DOHH2 (cell line): ENCODE data around the gene SEC31A.

ENCODE experiments used
- H3F3A ChIP-seq: fragments of 200-600 bp; sonication (generic), shearing (Covaris generic); 2 replicates; pipeline ENCODE4 v1.6.0; 2016; ENCODE audit warnings: antibody characterized with exemption, mild to moderate bottlenecking; ENCODE audit not compliant: control insufficient read depth, insufficient read depth
- H3K27ac ChIP-seq: fragments of 200-600 bp; sonication (generic); 2 replicates; pipeline ENCODE4 v1.5.1; 2014; ENCODE audit warnings: low read depth, mild to moderate bottlenecking, low read length, moderate library complexity
- H3K27me3 ChIP-seq: fragments of 200-600 bp; sonication (generic); 2 replicates; pipeline ENCODE4 v1.6.1; 2014; ENCODE audit warnings: mild to moderate bottlenecking, low read length, mixed read lengths; ENCODE audit not compliant: control insufficient read depth
- H3K36me3 ChIP-seq: fragments of 200-600 bp; sonication (generic); 2 replicates; pipeline ENCODE4 v1.6.1; 2014; ENCODE audit warnings: mild to moderate bottlenecking, low read length, moderate library complexity, mixed read lengths; ENCODE audit not compliant: control insufficient read depth
- H3K4me1 ChIP-seq: fragments of 200-600 bp; sonication (generic); 2 replicates; pipeline ENCODE4 v1.6.1; 2014; ENCODE audit warnings: mild to moderate bottlenecking, low read length, mixed read lengths; ENCODE audit not compliant: control insufficient read depth
- H3K4me2 ChIP-seq: fragments of 200-600 bp; sonication (generic); 2 replicates; pipeline ENCODE4 v1.6.0; 2014; ENCODE audit warnings: mild to moderate bottlenecking, low read length, moderate library complexity
- H3K4me3 ChIP-seq: fragments of 200-600 bp; sonication (generic); 2 replicates; pipeline ENCODE4 v1.5.1; 2014; ENCODE audit warnings: mild to moderate bottlenecking, low read length, mixed read lengths
- H3K79me2 ChIP-seq: fragments of 200-600 bp; sonication (generic); 2 replicates; pipeline ENCODE4 v1.6.1; 2014; ENCODE audit warnings: mild to moderate bottlenecking, low read length, mixed read lengths; ENCODE audit not compliant: control insufficient read depth
- H3K9me2 ChIP-seq: fragments of 200-600 bp; sonication (generic); replicated peaks from 2 replicates; pipeline ENCODE4 v1.6.1; 2014; ENCODE audit warnings: mild to moderate bottlenecking, low read length, mixed read lengths; ENCODE audit not compliant: control insufficient read depth
- H3K9me3 ChIP-seq: fragments of 200-600 bp; sonication (generic); 2 replicates; pipeline ENCODE4 v1.6.1; 2014; ENCODE audit warnings: antibody characterized with exemption, low read length, mixed read lengths; ENCODE audit not compliant: control insufficient read depth, insufficient read depth
- H4K20me1 ChIP-seq: fragments of 200-600 bp; sonication (generic); 2 replicates; pipeline ENCODE4 v1.6.0; 2014; ENCODE audit warnings: low read depth, mild to moderate bottlenecking, antibody characterized with exemption, low read length, moderate library complexity; ENCODE audit not compliant: control insufficient read depth, insufficient read depth
- EZH2phosphoT487 ChIP-seq: fragments of 200-600 bp; sonication (generic); IDR thresholded peaks from 2 replicates; pipeline ENCODE4 v1.6.1; 2017; ENCODE audit warnings: borderline replicate concordance, mild to moderate bottlenecking, antibody characterized with exemption, low read length, moderate library complexity, mixed read lengths
- TF ChIP-seq, protein P1 (sequence below): fragments of 200-600 bp; sonication (generic); IDR thresholded peaks from one replicate; pipeline ENCODE4 v1.5.1; 2014; ENCODE audit warnings: antibody characterized with exemption, mild to moderate bottlenecking, low read depth, low read length; ENCODE audit not compliant: poor library complexity, severe bottlenecking

The SEC31A gene

DNA sequence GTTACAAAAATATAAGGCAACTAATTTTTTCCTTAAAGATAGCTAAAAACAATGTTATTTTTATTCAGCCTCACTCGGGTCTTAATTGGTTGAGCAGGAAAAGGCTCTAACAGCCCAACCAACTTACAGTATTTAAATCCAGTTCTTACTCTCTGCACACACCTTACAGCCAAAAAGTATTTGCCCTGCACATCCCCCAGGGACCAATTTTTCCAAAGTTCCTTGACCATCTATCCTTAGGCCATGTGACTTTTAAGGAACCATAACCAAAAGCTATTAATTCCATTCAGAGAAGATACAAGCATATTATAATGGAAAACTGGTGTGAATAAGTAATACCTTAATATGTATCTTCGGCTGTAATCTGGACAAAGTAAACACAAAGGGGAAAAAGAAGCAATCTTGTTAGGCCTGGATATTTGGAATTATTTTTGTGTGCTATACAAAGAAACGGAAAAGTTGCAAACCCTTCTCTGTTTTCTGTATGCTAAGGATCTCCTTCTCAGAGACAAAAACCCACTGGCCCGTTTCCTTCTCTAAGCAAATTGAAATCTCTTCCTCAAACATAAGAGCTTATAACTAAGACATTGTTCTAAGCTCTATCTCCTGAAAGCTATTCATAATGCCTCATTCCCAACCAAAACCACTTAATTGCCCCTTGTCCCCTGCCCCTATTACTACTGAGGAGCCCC lies 8.6 kb upstream of the SEC31A start:
- Histone ChIP-seq H3K79me2 (peaks cover 80% of the 10 kb centered on the region), H3K9me3 (no peaks in the 10 kb centered on the region), H3K36me3 (peaks cover 55% of the 10 kb centered on the region), H3K27me3 (no peaks in the 10 kb centered on the region), H3K27ac (peak overlapping the region; percentile 88), H3K4me1 (peaks cover 35% of the 10 kb centered on the region), H3K4me2 (peak overlapping the region; percentile 90), H3K4me3 (peak overlapping the region; percentile 79), H3F3A (peaks cover 36% of the 10 kb centered on the region), H4K20me1 (peaks cover 18% of the 10 kb centered on the region), H3K9me2 (no peaks in the 10 kb centered on the region)
- TF ChIP-seq EZH2phosphoT487: no peak
- TF ChIP-seq, protein P1, sequence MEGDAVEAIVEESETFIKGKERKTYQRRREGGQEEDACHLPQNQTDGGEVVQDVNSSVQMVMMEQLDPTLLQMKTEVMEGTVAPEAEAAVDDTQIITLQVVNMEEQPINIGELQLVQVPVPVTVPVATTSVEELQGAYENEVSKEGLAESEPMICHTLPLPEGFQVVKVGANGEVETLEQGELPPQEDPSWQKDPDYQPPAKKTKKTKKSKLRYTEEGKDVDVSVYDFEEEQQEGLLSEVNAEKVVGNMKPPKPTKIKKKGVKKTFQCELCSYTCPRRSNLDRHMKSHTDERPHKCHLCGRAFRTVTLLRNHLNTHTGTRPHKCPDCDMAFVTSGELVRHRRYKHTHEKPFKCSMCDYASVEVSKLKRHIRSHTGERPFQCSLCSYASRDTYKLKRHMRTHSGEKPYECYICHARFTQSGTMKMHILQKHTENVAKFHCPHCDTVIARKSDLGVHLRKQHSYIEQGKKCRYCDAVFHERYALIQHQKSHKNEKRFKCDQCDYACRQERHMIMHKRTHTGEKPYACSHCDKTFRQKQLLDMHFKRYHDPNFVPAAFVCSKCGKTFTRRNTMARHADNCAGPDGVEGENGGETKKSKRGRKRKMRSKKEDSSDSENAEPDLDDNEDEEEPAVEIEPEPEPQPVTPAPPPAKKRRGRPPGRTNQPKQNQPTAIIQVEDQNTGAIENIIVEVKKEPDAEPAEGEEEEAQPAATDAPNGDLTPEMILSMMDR: no peak

GRCh38 chr4:82898322-82899243 lies 7.6 kb upstream of the SEC31A start:
- peaks cover 89% of the 10 kb centered on the region for H3K79me2 ChIP-seq
- H4K20me1 ChIP-seq: peaks cover 23% of the 10 kb centered on the region
- H3K27ac ChIP-seq: peak overlapping the region; percentile 88
- no peak for TF ChIP-seq EZH2phosphoT487
- TF ChIP-seq, protein P1: peak; percentile 86
- no peaks in the 10 kb centered on the region for H3K9me2 ChIP-seq
- no peaks in the 10 kb centered on the region for H3K9me3 ChIP-seq
- peak overlapping the region; percentile 79 for H3K4me3 ChIP-seq
- peaks cover 44% of the 10 kb centered on the region for H3K4me1 ChIP-seq
- peaks cover 64% of the 10 kb centered on the region for H3K36me3 ChIP-seq
- H3K4me2 ChIP-seq: peak overlapping the region; percentile 90
- peaks cover 45% of the 10 kb centered on the region for H3F3A ChIP-seq
- H3K27me3 ChIP-seq: no peaks in the 10 kb centered on the region

DNA sequence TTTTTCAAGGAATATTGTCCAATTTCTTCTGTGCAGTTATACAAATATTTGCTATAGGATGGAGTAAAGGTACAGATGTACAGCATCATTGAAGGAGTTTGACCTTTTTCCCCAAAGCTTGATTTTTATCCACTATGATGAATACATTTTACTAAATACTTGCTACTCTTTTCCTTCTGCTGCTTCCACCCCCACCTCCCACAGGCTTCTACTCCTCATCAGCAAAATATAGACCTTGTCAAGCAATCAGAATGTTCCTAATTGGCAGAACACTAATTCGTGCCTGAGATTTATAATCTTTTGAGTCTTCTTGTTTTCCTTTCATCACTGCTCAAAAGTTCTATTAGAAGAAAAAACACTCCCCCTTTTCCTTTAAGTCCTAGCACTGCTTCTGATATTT lies 5.8 kb upstream of the SEC31A start:
- no peak for TF ChIP-seq EZH2phosphoT487
- TF ChIP-seq, protein P1: no peak
- H3K9me3 ChIP-seq: no peaks in the 10 kb centered on the region
- H3K36me3 ChIP-seq: peaks cover 78% of the 10 kb centered on the region
- peaks cover 23% of the 10 kb centered on the region for H4K20me1 ChIP-seq
- H3K27ac ChIP-seq: no peak overlapping the region
- H3K4me3 ChIP-seq: peak overlapping the region; percentile 16
- H3K4me2 ChIP-seq: peak overlapping the region; percentile 90
- H3K9me2 ChIP-seq: no peaks in the 10 kb centered on the region
- H3F3A ChIP-seq: peaks cover 58% of the 10 kb centered on the region
- peaks cover 82% of the 10 kb centered on the region for H3K79me2 ChIP-seq
- no peaks in the 10 kb centered on the region for H3K27me3 ChIP-seq
- peaks cover 50% of the 10 kb centered on the region for H3K4me1 ChIP-seq
